Measurements from ENCODE around the gene RAPGEF5.

Gene RAPGEF5

GRCh38 chr7:22128528-22128920, 228.4 kb downstream of the RAPGEF5 start:
- TF ChIP-seq CTCF (IDR thresholded peaks at IDR 0.05; ENCODE audit: low read depth, low read length, missing control alignments) = no peak
- H3K36me3 ChIP-seq (replicated peaks) = no peaks in the 10 kb centered on the region
- no peak for DNase-seq
- in situ Hi-C loops (cut with HindIII; ENCODE audit: low pct_ligation_motif_present, low sequenced_read_pairs) = no loop called here
- H3K27me3 ChIP-seq (replicated peaks) = no peaks in the 10 kb centered on the region
- no peak overlapping the region for H3K4me3 ChIP-seq (ENCODE audit: low read depth, low read length)
- H3K27ac ChIP-seq = no peak overlapping the region

GRCh38 chr7:22127835-22128527, 229.0 kb downstream of the RAPGEF5 start:
- DNase-seq = no peak
- H3K27ac ChIP-seq = no peak overlapping the region
- in situ Hi-C loops (cut with HindIII; ENCODE audit: low pct_ligation_motif_present, low sequenced_read_pairs) = no loop called here
- H3K27me3 ChIP-seq (replicated peaks) = no peaks in the 10 kb centered on the region
- H3K36me3 ChIP-seq (replicated peaks) = no peaks in the 10 kb centered on the region
- TF ChIP-seq CTCF (IDR thresholded peaks at IDR 0.05; ENCODE audit: low read depth, low read length, missing control alignments) = no peak
- H3K4me3 ChIP-seq (ENCODE audit: low read depth, low read length) = no peak overlapping the region

- Histone ChIP-seq H3K4me3 (ENCODE audit: low read depth, low read length) (no peak overlapping the region), H3K36me3 (replicated peaks) (no peaks in the 10 kb centered on the region), H3K27me3 (replicated peaks) (no peaks in the 10 kb centered on the region), H3K27ac (no peak overlapping the region)
- in situ Hi-C loops (cut with HindIII; ENCODE audit: low pct_ligation_motif_present, low sequenced_read_pairs) = no loop called here
- no peak for DNase-seq
- TF ChIP-seq CTCF (IDR thresholded peaks at IDR 0.05; ENCODE audit: low read depth, low read length, missing control alignments) = no peak
These were observed 231.5 kb downstream of the RAPGEF5 start for GRCh38 chr7:22125436-22125835.

- Histone ChIP-seq H3K27ac (no peak overlapping the region), H3K4me3 (ENCODE audit: low read depth, low read length) (no peak overlapping the region), H3K36me3 (replicated peaks) (no peaks in the 10 kb centered on the region), H3K27me3 (replicated peaks) (no peaks in the 10 kb centered on the region)
- TF ChIP-seq CTCF (IDR thresholded peaks at IDR 0.05; ENCODE audit: low read depth, low read length, missing control alignments) = no peak
- DNase-seq = no peak
- in situ Hi-C loops (cut with HindIII; ENCODE audit: low pct_ligation_motif_present, low sequenced_read_pairs) = no loop called here
These were observed 232.0 kb downstream of the RAPGEF5 start for GRCh38 chr7:22124941-22125340.

- Histone ChIP-seq H3K27me3 (replicated peaks) (no peaks in the 10 kb centered on the region), H3K4me3 (ENCODE audit: low read depth, low read length) (no peak overlapping the region), H3K27ac (no peak overlapping the region), H3K36me3 (replicated peaks) (no peaks in the 10 kb centered on the region)
- DNase-seq = no peak
- TF ChIP-seq CTCF (IDR thresholded peaks at IDR 0.05; ENCODE audit: low read depth, low read length, missing control alignments) = no peak
- in situ Hi-C loops (cut with HindIII; ENCODE audit: low pct_ligation_motif_present, low sequenced_read_pairs) = no loop called here
These were observed 233.8 kb downstream of the RAPGEF5 start for GRCh38 chr7:22123139-22123538.

Data from brain microvascular endothelial cell (primary cell).